GM12874 (cell line): ENCODE results near the gene ITIH1.

Source experiments
- CTCF ChIP-seq: IDR thresholded peaks from 2 replicates; pipeline ENCODE4 v1.5.1; 2011; ENCODE audit warnings: low read depth, mild to moderate bottlenecking, control low read depth, low read length, moderate library complexity; ENCODE audit not compliant: insufficient read depth

The ITIH1 gene

GRCh38 chr3:52784021-52784621, 6.7 kb downstream of the ITIH1 start:
- TF ChIP-seq CTCF = no peak

DNA sequence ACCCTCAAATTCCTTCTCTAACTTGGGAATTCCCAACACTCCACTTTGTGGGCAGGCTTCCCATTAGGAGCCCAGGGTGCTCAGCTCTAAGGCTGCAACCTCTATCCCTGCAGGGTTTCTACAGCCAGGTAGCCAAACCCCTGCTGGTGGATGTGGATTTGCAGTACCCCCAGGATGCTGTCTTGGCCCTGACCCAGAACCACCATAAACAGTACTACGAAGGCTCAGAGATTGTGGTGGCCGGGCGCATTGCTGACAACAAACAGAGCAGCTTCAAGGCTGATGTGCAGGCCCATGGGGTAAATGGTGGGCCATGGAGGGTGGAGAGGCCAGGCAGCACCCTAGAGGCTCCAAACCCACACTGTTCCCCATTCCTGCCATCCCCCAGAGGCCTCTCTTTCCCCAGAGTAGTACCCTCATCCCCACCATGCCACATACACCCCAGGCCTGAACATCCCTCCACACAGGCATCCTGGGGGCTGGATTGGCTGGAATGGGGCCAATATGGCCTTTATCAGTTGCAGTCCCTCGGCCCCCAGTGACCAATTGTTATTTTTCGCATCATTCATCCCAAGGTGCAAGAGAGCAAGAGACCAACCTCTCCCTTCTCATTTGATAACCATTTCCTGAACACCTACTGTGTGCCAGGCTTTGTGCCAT, 7.7 kb downstream of the ITIH1 start:
- no peak for TF ChIP-seq CTCF

DNA sequence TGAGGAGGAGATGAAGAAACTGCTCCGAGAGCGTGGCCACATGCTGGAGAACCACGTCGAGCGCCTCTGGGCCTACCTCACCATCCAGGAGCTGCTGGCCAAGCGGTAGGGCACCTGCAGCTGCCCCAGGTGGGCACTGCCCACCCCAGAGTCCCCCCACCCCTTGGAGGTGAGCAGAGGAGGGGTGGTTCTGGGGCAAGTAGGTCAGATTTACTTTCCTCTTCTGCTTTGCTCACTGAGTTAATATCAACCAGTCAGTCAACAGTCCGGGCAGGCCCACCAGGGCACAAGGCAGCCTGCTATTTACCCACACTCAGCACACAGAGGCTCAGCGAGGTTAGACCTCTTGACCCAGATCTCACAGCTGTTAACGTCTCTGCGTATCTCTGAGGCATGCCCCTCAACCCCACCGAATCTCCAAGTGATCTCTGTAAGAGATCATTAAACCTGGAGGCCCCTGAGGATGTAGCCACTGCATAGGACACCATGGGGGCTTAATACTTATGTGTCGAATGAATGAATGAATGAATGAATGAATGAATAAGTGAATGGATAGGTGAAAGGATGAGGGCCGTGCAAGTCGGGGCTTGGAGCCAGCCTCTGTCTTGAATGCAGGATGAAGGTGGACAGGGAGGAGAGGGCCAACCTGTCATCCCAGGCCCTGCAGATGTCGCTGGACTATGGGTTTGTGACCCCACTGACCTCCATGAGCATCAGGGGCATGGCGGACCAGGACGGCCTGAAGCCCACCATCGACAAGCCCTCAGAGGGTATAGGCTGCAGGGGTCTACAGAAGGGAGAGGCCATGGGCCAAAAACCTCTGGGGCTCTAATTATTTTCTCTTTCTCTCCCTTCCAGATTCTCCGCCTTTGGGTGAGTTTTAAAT, 9.2 kb downstream of the ITIH1 start:
- no peak for TF ChIP-seq CTCF

DNA sequence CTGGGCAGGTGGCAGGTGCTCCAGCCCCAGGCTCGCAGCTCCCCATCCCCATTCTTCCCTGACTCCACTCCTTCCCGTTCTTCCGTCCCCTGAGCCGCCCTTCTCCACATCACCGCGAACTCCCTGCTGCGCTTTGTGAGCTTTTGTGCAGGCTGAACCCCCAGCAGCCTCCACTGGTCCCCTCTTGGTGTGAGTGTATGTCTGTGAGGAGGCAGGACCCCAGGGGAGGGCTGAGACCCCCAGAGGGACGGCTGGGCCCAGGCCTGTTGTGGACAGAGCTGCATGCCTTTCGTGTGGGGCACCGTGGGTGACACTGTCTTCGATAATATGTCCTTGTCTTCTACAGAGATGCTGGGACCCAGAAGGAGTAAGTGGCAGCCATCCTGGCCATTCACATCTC, 9.8 kb downstream of the ITIH1 start:
- no peak for TF ChIP-seq CTCF

DNA sequence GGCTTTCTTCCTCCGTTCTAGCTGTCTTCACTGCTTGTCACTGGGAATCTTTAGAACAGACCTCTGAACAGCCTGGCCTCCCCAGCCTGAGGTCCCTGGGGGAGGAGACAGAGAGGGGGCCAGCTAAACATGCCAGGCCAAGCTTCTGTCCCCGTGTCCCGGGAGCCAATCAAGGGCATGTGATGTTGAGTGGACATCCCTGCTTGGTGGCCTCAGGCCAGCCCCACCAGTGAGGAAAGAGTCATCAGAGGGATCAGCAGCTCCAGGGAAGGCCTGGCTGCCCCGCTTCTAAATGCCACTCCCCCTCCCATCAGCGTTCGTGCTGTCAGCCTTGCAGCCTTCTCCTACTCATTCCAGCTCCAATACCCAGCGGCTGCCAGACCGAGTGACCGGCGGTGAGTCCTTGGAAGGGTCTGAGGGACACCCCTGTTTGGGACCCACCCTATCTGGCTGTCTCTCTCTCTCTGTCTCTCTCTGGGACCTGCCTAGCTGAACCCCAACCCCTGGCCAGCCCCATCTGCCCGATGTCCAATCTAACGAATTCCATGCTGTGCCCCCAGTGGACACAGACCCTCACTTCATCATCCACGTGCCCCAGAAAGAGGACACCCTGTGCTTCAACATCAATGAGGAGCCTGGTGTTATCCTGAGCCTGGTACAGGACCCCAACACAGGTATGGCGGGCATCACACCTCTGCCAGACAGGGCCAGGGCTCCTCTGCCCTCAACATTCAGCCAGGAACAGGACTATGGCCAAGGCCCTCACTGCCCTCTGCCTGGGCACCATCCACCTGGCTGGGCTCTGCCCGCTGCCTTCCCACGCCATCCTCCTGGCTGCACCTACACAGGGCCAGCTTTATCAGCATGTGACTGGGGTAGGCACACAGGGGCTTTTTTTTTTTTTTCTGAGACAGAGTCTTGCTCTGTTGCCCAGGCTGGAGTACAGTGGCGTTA, 10.6 kb downstream of the ITIH1 start:
- TF ChIP-seq CTCF = no peak

DNA sequence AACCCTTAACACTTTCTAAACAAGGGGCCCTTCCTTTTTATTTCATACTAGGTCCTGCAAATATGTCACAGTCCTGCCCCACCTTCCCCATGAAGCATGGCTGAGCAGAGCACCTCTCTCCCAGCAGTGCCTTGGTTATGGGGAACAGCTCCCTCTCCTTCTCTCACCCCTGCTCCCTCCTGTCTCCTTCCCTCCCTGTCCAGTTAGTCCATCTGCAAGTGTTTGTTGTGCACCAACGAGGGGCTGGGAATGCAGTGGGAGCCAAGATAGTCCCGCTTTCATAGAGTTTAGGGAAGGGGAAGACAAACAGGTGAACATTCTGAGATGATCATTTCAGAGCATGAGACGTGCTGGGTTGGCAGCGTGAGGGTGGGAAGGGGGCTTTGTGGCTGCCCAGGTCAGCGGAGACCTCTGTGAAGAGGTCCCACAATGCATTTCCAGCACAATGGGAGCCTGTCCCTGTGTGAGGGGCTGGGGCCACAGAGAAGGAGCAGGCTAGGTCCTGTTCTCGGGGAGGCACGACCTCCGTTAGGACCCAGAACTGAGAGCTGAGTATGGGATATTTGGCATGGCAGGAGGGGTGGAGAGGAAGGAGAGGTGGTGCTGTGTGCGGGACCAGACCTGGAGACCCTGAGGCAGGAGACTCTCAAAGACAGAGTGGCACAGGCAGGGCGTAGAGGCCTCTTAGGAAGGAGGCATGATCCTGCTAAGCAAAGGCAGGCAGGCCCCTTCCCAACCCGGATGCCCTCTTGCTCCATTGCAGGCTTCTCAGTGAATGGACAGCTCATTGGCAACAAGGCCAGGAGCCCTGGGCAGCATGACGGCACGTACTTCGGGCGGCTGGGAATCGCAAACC, 11.7 kb downstream of the ITIH1 start:
- no peak for TF ChIP-seq CTCF
